HT-29 (cell line): Measurements from ENCODE around the gene COPB1. TPM values are rescaled to one million over a fixed set of nuclear protein-coding genes. Genes with fewer than 3 reads are reported as not detected.
"Not testable (repeated sequence)": the region's sequence is repeated elsewhere in the genome, so short reads cannot be mapped to it uniquely, and the experiment has no call there.

Source experiments
- DNase-seq: peaks from one replicate; pipeline ENCODE4 v3.0.0-alpha.2; 2015; ENCODE audit warnings: low spot score
- total RNA-seq: library from RNA; depleted of rRNA; stranded (reverse); fragments of >200 nt; shearing (Covaris generic); gene quantifications from 2 replicates; pipeline ENCODE4 v1.2.3, GENCODE V29; 2014; rRNA removed

Gene COPB1
- total RNA-seq, result 70.9 and 77.0 TPM in 2 replicates

- peak; percentile 93 for DNase-seq
Measured at GRCh38 chr11:14499560-14500180, at the start of gene COPB1. Gene COPB1, minus strand, starts transcription at chr11:14499811. Its CDS starts 883 bp downstream, at chr11:14498928.

- no peak for DNase-seq
Measured at GRCh38 chr11:14547440-14547839, 47.8 kb upstream of the COPB1 start.

GRCh38 chr11:14546672-14547071 is 47.1 kb upstream of the COPB1 start:
- DNase-seq, result no peak

- DNase-seq, result no peak
Measured at GRCh38 chr11:14544611-14545010, 45.0 kb upstream of the COPB1 start.

GRCh38 chr11:14543260-14543659 is 43.6 kb upstream of the COPB1 start:
- DNase-seq, result no peak

GRCh38 chr11:14542324-14542723 is 42.7 kb upstream of the COPB1 start:
- DNase-seq, result no peak

GRCh38 chr11:14541192-14541947 is 41.8 kb upstream of the COPB1 start:
- no peak for DNase-seq

GRCh38 chr11:14539982-14540421 is 40.4 kb upstream of the COPB1 start:
- DNase-seq, result no peak

GRCh38 chr11:14538926-14539554 is 39.4 kb upstream of the COPB1 start:
- no peak for DNase-seq

- DNase-seq, result no peak
Measured at GRCh38 chr11:14538271-14538925, 38.8 kb upstream of the COPB1 start.

GRCh38 chr11:14537134-14537599 is 37.6 kb upstream of the COPB1 start:
- peak; percentile 72 for DNase-seq

GRCh38 chr11:14535166-14535565 is 35.6 kb upstream of the COPB1 start:
- DNase-seq, result not testable (repeated sequence)

- no peak for DNase-seq
Measured at GRCh38 chr11:14529951-14530350, 30.3 kb upstream of the COPB1 start.

- no peak for DNase-seq
Measured at GRCh38 chr11:14529321-14529720, 29.7 kb upstream of the COPB1 start.

- no peak for DNase-seq
Measured at GRCh38 chr11:14522801-14523200, 23.2 kb upstream of the COPB1 start.

- no peak for DNase-seq
Measured at GRCh38 chr11:14522245-14522644, 22.6 kb upstream of the COPB1 start.

GRCh38 chr11:14520747-14521151 is 21.1 kb upstream of the COPB1 start:
- DNase-seq, result no peak

- peak; percentile 98 for DNase-seq
Measured at GRCh38 chr11:14519917-14520746, 20.5 kb upstream of the COPB1 start, which contains the start of gene PSMA1. Gene PSMA1, minus strand, starts transcription at chr11:14520386. Its CDS starts 87 bp downstream, at chr11:14520299.

- DNase-seq, result no peak
Measured at GRCh38 chr11:14519597-14519916, 19.9 kb upstream of the COPB1 start.

GRCh38 chr11:14518820-14519219 is 19.2 kb upstream of the COPB1 start:
- no peak for DNase-seq

- no peak for DNase-seq
Measured at GRCh38 chr11:14513800-14514199, 14.2 kb upstream of the COPB1 start.
